Measurements from ENCODE around the gene RTN4.

RTN4 gene

DNA sequence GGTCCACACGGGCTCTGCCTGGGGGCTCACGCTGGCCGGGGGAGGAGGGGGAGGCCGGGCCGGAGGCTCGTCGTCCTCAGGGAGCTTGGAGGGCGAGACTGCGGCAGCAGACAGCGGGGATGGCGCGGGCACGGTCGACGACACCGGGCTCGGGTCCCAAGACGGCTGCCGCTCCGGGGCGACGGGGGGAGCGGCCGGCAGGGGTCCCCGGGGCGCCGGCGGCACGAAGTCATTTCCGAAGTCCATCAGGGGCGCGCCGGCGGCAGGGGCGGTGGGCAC is 491 bp downstream of the RTN4 start:
- DNase-seq (ENCODE audit: extremely low spot score) = no peak
- CTCF ChIA-PET = interaction anchor here (0.8 to 2.9 kb wide), 10 partner anchors 9 to 176 kb away, joined by 3 to 17 read pairs (median 4); no protein-coding TSS in a partner anchor
- POLR2A ChIA-PET = interaction anchor here (0.6 to 1.1 kb wide), 2 partner anchors 40 to 188 kb away, joined by 3 read pairs; no protein-coding TSS in a partner anchor

DNA sequence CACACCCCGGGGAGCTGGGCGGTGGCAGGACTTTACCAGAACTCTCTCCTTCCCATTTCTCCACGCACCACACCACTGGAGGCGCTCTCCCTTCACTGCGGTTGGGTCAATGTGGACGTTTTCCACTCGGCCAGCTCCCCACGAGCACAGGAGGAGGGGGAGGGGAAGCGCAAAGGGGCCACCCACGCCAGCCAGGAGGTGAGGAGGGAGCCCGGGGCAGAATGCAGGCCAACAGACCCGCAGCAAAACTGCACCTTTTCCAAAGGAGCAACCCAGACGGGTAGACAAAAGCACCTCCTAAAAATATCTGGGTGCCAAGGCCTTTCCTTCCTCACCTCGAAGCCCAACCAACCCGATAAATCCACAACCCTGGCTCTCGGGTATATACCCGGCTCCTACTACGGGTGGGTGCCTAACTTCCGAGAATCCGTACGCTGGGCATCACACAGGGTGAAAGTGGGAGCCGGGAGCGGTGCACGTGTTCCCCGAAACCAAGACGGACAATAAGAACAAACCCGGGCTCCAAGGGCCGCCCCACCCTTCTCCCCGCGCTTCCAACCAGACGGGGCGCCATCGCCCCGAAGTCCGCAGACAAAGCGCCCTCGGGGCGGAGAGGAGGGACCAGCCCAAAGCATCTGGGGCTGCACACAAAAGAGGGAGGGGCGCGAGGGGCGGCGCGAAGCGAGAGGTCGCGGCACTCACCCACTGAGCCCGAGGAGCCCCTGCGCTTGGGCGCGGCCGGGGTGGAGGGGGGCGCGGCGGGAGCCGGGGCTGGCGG is 1.0 kb downstream of the RTN4 start:
- DNase-seq (ENCODE audit: extremely low spot score) = peak; percentile 60
- POLR2A ChIA-PET = interaction anchor here (1.4 to 1.5 kb wide), 2 partner anchors 17 to 24 kb away, joined by 4 to 5 read pairs; no protein-coding TSS in a partner anchor
- CTCF ChIA-PET = interaction anchor here (0.7 to 2.9 kb wide), 27 partner anchors 9 to 210 kb away, joined by 3 to 17 read pairs (median 4); no protein-coding TSS in a partner anchor
- TF ChIP-seq, protein P1, sequence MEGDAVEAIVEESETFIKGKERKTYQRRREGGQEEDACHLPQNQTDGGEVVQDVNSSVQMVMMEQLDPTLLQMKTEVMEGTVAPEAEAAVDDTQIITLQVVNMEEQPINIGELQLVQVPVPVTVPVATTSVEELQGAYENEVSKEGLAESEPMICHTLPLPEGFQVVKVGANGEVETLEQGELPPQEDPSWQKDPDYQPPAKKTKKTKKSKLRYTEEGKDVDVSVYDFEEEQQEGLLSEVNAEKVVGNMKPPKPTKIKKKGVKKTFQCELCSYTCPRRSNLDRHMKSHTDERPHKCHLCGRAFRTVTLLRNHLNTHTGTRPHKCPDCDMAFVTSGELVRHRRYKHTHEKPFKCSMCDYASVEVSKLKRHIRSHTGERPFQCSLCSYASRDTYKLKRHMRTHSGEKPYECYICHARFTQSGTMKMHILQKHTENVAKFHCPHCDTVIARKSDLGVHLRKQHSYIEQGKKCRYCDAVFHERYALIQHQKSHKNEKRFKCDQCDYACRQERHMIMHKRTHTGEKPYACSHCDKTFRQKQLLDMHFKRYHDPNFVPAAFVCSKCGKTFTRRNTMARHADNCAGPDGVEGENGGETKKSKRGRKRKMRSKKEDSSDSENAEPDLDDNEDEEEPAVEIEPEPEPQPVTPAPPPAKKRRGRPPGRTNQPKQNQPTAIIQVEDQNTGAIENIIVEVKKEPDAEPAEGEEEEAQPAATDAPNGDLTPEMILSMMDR (IDR thresholded peaks at IDR 0.05; ENCODE audit: control extremely low read depth, extremely low read depth, low read depth, missing control alignments) = peak; percentile 70

More for the DNA sequence above, 491 bp downstream of the RTN4 start:
- TF ChIP-seq, protein P1 (IDR thresholded peaks at IDR 0.05; ENCODE audit: control extremely low read depth, extremely low read depth, low read depth, missing control alignments) = no peak

DNA sequence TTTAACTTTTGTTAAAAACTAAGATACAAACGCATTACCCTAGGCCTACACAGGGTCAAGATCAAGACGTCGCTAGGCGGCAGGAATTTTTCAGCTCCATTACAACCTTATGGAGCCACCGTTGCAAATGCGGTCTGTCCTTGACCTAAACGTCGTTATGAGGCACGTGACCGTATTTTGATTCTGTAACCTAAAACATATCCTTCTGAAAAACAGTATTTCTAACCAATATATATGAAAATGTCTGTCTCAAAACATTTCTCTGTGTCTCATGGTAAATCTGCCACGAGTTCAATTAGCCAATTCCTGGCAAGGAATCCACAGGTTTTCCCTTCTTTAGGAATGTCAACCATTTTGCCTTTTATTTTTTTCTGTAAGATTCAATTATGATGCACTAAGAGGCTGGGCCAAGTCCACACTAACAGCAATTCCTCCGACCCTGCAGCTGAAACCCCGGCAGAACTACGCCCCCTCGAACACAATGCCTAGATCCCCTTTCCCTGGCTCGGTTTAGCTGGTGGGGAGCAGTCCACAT is 1.7 kb downstream of the RTN4 start:
- no peak for DNase-seq (ENCODE audit: extremely low spot score)
- ChIA-PET CTCF (interaction anchor here (0.7 to 2.9 kb wide), 27 partner anchors 8 to 210 kb away, joined by 3 to 17 read pairs (median 4); no protein-coding TSS in a partner anchor), POLR2A (interaction anchor here (0.8 to 1.5 kb wide), 3 partner anchors 16 to 30 kb away, joined by 3 to 5 read pairs (median 4); no protein-coding TSS in a partner anchor)

DNA sequence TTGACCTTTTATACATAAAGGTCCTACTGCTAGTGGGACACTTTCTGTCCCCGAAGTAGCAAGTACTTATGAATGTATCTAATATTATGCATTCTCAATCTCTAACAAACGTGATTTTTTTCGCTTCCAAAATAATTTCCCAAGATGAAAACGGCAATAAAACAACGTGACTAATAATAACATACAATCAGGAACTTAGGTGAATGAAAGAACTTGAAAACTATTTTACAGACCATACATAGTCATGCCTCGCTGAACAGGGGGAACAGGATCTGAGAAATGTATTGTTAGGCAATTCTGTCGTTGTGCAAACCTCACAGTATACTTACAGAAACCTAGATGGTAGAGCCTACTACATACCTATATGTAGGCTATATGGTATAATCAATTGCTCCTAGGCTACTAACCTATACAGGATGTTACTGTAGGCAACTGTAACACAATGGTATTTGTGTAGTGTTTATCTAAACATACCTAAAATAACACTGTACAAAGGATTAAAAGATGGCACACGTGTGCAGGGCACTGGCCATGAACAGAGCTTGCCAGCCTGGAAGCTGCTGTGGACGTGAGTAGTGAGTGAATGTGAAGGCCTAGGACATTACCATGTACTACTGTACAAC is 2.5 kb downstream of the RTN4 start:
- ChIA-PET CTCF (interaction anchor here (0.8 to 2.9 kb wide), 24 partner anchors 7 to 209 kb away, joined by 3 to 17 read pairs (median 4); no protein-coding TSS in a partner anchor), POLR2A (interaction anchor here (0.8 to 1.5 kb wide), 3 partner anchors 15 to 29 kb away, joined by 3 to 5 read pairs (median 4); no protein-coding TSS in a partner anchor)
- no peak for DNase-seq (ENCODE audit: extremely low spot score)
- TF ChIP-seq, protein P1 (IDR thresholded peaks at IDR 0.05; ENCODE audit: control extremely low read depth, extremely low read depth, low read depth, missing control alignments) = no peak

More for the DNA sequence above, 1.7 kb downstream of the RTN4 start:
- TF ChIP-seq, protein P1 (IDR thresholded peaks at IDR 0.05; ENCODE audit: control extremely low read depth, extremely low read depth, low read depth, missing control alignments) = no peak

DNA sequence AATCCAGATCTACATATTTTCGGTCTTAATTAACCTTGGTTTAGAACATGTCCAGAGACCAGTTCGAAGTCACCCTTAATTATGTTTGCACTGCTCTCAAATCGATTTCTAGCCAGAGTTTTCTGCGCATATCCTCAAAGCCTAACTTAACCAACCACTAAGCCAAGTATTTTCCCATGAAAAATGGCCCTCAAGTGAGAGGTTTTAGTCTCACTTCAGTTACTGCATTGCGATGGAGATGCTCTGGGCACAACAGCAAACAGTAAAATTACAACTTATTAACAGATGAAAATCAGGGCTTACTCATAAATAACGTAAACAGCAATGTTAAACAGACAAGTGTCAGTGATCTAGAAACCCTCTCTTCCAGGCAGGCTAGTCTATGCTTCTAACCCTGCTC is 4.5 kb downstream of the RTN4 start:
- ChIA-PET POLR2A (no interaction called here), CTCF (interaction anchor here (0.9 to 1.4 kb wide), 6 partner anchors 8 to 38 kb away, joined by 3 to 5 read pairs (median 3); no protein-coding TSS in a partner anchor)
- DNase-seq (ENCODE audit: extremely low spot score) = no peak
- TF ChIP-seq, protein P1 (IDR thresholded peaks at IDR 0.05; ENCODE audit: control extremely low read depth, extremely low read depth, low read depth, missing control alignments) = no peak

DNA sequence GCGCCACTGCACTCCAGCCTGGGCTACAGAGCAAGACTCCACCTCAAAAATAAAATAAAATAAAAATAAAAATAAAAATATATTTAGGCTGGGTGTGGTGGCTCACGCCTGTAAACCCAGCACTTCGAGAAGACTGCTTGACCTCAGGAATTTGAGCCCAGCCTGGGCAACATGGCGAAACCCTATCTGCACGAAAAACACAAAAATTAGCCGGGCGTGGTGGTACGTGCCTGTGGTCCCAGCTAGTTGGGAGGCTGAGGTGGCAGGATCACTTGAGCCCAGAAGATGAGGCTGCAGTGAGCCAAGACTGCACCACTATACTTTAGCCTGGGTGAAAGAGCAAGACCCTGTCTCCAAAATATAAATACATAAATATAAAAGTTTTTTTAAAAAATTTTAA is 6.4 kb downstream of the RTN4 start:
- DNase-seq (ENCODE audit: extremely low spot score) = no peak
- CTCF ChIA-PET = no interaction called here
- POLR2A ChIA-PET = no interaction called here
- TF ChIP-seq, protein P1 (IDR thresholded peaks at IDR 0.05; ENCODE audit: control extremely low read depth, extremely low read depth, low read depth, missing control alignments) = no peak
